ENCODE measurements around the gene LMO3.

The LMO3 gene

GRCh38 chr12:16606117-16606200 lies at the start of gene LMO3:
Gene LMO3, minus strand, starts transcription at chr12:16606162. Its CDS starts 5,302 bp downstream, at chr12:16600860.
- DNase-seq = no peak

GRCh38 chr12:16636435-16637055 lies 30.6 kb upstream of the LMO3 start:
- no peak for DNase-seq

GRCh38 chr12:16634786-16635185 lies 28.8 kb upstream of the LMO3 start:
- DNase-seq = no peak

GRCh38 chr12:16626991-16627390 lies 21.0 kb upstream of the LMO3 start:
- DNase-seq = no peak

- DNase-seq = no peak
Measured at GRCh38 chr12:16622338-16622737, 16.4 kb upstream of the LMO3 start.

- DNase-seq = no peak
Measured at GRCh38 chr12:16619537-16619936, 13.6 kb upstream of the LMO3 start.

GRCh38 chr12:16618256-16618655 lies 12.3 kb upstream of the LMO3 start:
- DNase-seq = no peak

- no peak for DNase-seq
Measured at GRCh38 chr12:16613199-16613598, 7.2 kb upstream of the LMO3 start.

- no peak for DNase-seq
Measured at GRCh38 chr12:16612647-16613046, 6.7 kb upstream of the LMO3 start.

GRCh38 chr12:16611146-16611545 lies 5.2 kb upstream of the LMO3 start:
- no peak for DNase-seq

- no peak for DNase-seq
Measured at GRCh38 chr12:16610743-16611142, 4.8 kb upstream of the LMO3 start.

- no peak for DNase-seq
Measured at GRCh38 chr12:16610001-16610585, 4.1 kb upstream of the LMO3 start.

GRCh38 chr12:16608946-16609539 lies 3.1 kb upstream of the LMO3 start:
- no peak for DNase-seq

GRCh38 chr12:16607906-16608775 lies 2.2 kb upstream of the LMO3 start:
- no peak for DNase-seq

- DNase-seq = no peak
Measured at GRCh38 chr12:16606991-16607390, 1.0 kb upstream of the LMO3 start.

- no peak for DNase-seq
Measured at GRCh38 chr12:16606201-16606849, 363 bp upstream of the LMO3 start.

- DNase-seq = no peak
Measured at GRCh38 chr12:16605642-16606116, 283 bp downstream of the LMO3 start.

GRCh38 chr12:16604596-16605252 lies 1.2 kb downstream of the LMO3 start:
- no peak for DNase-seq

GRCh38 chr12:16603916-16604575 lies 1.9 kb downstream of the LMO3 start:
- DNase-seq = no peak

- DNase-seq = no peak
Measured at GRCh38 chr12:16603260-16603915, 2.6 kb downstream of the LMO3 start.

GRCh38 chr12:16602412-16602811 lies 3.5 kb downstream of the LMO3 start:
- DNase-seq = no peak

- no peak for DNase-seq
Measured at GRCh38 chr12:16600525-16600924, 5.4 kb downstream of the LMO3 start.
